HEK293 (cell line): Measurements from ENCODE around the gene EVL.

Experiments used
- FEZF1 ChIP-seq: fragments of 450-650 bp; formaldehyde crosslinking; IDR thresholded peaks from 2 replicates; pipeline ENCODE4 v1.5.1; 2016; ENCODE audit warnings: missing biosample characterization, missing genetic modification characterization
- GLI2 ChIP-seq: fragments of 450-650 bp; formaldehyde crosslinking; IDR thresholded peaks from 2 replicates; pipeline ENCODE4; 2017; ENCODE audit warnings: missing biosample characterization, missing genetic modification characterization, low read depth, borderline replicate concordance
- KLF10 ChIP-seq: fragments of 450-650 bp; IDR thresholded peaks from 2 replicates; pipeline ENCODE4 v1.5.1; 2018; ENCODE audit warnings: missing biosample characterization, mild to moderate bottlenecking, missing genetic modification characterization
- KLF7 ChIP-seq: fragments of 450-650 bp; formaldehyde crosslinking; IDR thresholded peaks from 2 replicates; pipeline ENCODE4 v1.5.1; 2016; ENCODE audit warnings: missing biosample characterization, missing genetic modification characterization, borderline replicate concordance
- KLF8 ChIP-seq: fragments of 450-650 bp; formaldehyde crosslinking; IDR thresholded peaks from 2 replicates; pipeline ENCODE4 v1.5.1; 2016; ENCODE audit warnings: missing biosample characterization, missing genetic modification characterization
- PRDM1 ChIP-seq: fragments of 450-650 bp; formaldehyde crosslinking; IDR thresholded peaks from 2 replicates; pipeline ENCODE4; 2016; ENCODE audit warnings: missing biosample characterization, missing genetic modification characterization
- SALL2 ChIP-seq: fragments of 450-650 bp; formaldehyde crosslinking; IDR thresholded peaks from 2 replicates; pipeline ENCODE4 v1.5.0; 2017; ENCODE audit warnings: missing biosample characterization, mild to moderate bottlenecking, missing genetic modification characterization, borderline replicate concordance
- SP3 ChIP-seq: fragments of 450-650 bp; formaldehyde crosslinking; IDR thresholded peaks from 2 replicates; pipeline ENCODE4 v1.5.1; 2016; ENCODE audit warnings: missing biosample characterization, missing genetic modification characterization
- ZBTB17 ChIP-seq: fragments of 450-650 bp; formaldehyde crosslinking; IDR thresholded peaks from 2 replicates; pipeline ENCODE4 v1.5.1; 2016; ENCODE audit warnings: missing biosample characterization, missing genetic modification characterization
- ZFHX2 ChIP-seq: fragments of 450-650 bp; formaldehyde crosslinking; conservative IDR thresholded peaks from 2 replicates; pipeline ENCODE4 v1.5.1; 2016; ENCODE audit warnings: missing biosample characterization, missing genetic modification characterization
- ZFP3 ChIP-seq: fragments of 450-650 bp; formaldehyde crosslinking; IDR thresholded peaks from 2 replicates; pipeline ENCODE4 v1.5.1; 2016; ENCODE audit warnings: low read depth, missing biosample characterization, missing genetic modification characterization
- ZNF10 ChIP-seq: fragments of 450-650 bp; formaldehyde crosslinking; IDR thresholded peaks from 2 replicates; pipeline ENCODE4 v1.5.1; 2017; ENCODE audit warnings: missing biosample characterization, missing genetic modification characterization
- ZNF114 ChIP-seq: fragments of 450-650 bp; formaldehyde crosslinking; IDR thresholded peaks from 2 replicates; pipeline ENCODE4 v1.5.0; 2017; ENCODE audit warnings: missing biosample characterization, missing genetic modification characterization
- ZNF132 ChIP-seq: fragments of 450-650 bp; formaldehyde crosslinking; IDR thresholded peaks from 2 replicates; pipeline ENCODE4 v1.5.1; 2017; ENCODE audit warnings: missing biosample characterization, missing genetic modification characterization, borderline replicate concordance
- ZNF146 ChIP-seq: fragments of 450-650 bp; formaldehyde crosslinking; IDR thresholded peaks from 2 replicates; pipeline ENCODE4 v1.5.1; 2016; ENCODE audit warnings: missing biosample characterization, missing genetic modification characterization
- ZNF16 ChIP-seq: fragments of 450-650 bp; formaldehyde crosslinking; IDR thresholded peaks from 2 replicates; pipeline ENCODE4 v1.5.1; 2016; ENCODE audit warnings: low read depth, missing biosample characterization, missing genetic modification characterization
- ZNF19 ChIP-seq: fragments of 450-650 bp; formaldehyde crosslinking; IDR thresholded peaks from 2 replicates; pipeline ENCODE4; 2016; ENCODE audit warnings: missing biosample characterization, missing genetic modification characterization, low read depth
- ZNF214 ChIP-seq: fragments of 450-650 bp; formaldehyde crosslinking; IDR thresholded peaks from 2 replicates; pipeline ENCODE4 v1.5.1; 2017; ENCODE audit warnings: missing biosample characterization, mild to moderate bottlenecking, missing genetic modification characterization, borderline replicate concordance
- ZNF311 ChIP-seq: fragments of 450-650 bp; formaldehyde crosslinking; IDR thresholded peaks from 2 replicates; pipeline ENCODE4 v1.5.1; 2017; ENCODE audit warnings: missing biosample characterization, missing genetic modification characterization, borderline replicate concordance
- ZNF354C ChIP-seq: fragments of 450-650 bp; formaldehyde crosslinking; IDR thresholded peaks from 2 replicates; pipeline ENCODE4 v1.5.1; 2016; ENCODE audit warnings: missing biosample characterization, missing genetic modification characterization, low read depth, borderline replicate concordance
- ZNF362 ChIP-seq: fragments of 450-650 bp; formaldehyde crosslinking; IDR thresholded peaks from 2 replicates; pipeline ENCODE4 v1.5.1; 2016; ENCODE audit warnings: missing biosample characterization, missing genetic modification characterization
- ZNF391 ChIP-seq: fragments of 450-650 bp; formaldehyde crosslinking; IDR thresholded peaks from 2 replicates; pipeline ENCODE4 v1.5.1; 2016; ENCODE audit warnings: low read depth, missing biosample characterization, missing genetic modification characterization, borderline replicate concordance
- ZNF404 ChIP-seq: fragments of 450-650 bp; formaldehyde crosslinking; IDR thresholded peaks from 2 replicates; pipeline ENCODE4 v1.5.1; 2017; ENCODE audit warnings: missing biosample characterization, missing genetic modification characterization
- ZNF501 ChIP-seq: fragments of 450-650 bp; formaldehyde crosslinking; IDR thresholded peaks from 2 replicates; pipeline ENCODE4 v1.5.1; 2016; ENCODE audit warnings: missing biosample characterization, missing genetic modification characterization
- ZNF514 ChIP-seq: fragments of 450-650 bp; formaldehyde crosslinking; IDR thresholded peaks from 2 replicates; pipeline ENCODE4 v1.5.1; 2016; ENCODE audit warnings: missing biosample characterization, missing genetic modification characterization
- ZNF548 ChIP-seq: fragments of 450-650 bp; formaldehyde crosslinking; IDR thresholded peaks from 2 replicates; pipeline ENCODE4 v1.5.1; 2016; ENCODE audit warnings: missing biosample characterization, missing genetic modification characterization
- ZNF645 ChIP-seq: fragments of 450-650 bp; formaldehyde crosslinking; IDR thresholded peaks from 2 replicates; pipeline ENCODE4; 2016; ENCODE audit warnings: missing biosample characterization, missing genetic modification characterization
- ZNF658 ChIP-seq: fragments of 450-650 bp; formaldehyde crosslinking; IDR thresholded peaks from 2 replicates; pipeline ENCODE4; 2016; ENCODE audit warnings: missing biosample characterization, missing genetic modification characterization
- ZNF776 ChIP-seq: fragments of 450-650 bp; formaldehyde crosslinking; IDR thresholded peaks from 2 replicates; pipeline ENCODE4 v1.5.0; 2017; ENCODE audit warnings: missing biosample characterization, missing genetic modification characterization, borderline replicate concordance
- ZXDB ChIP-seq: fragments of 450-650 bp; formaldehyde crosslinking; IDR thresholded peaks from 2 replicates; pipeline ENCODE4 v1.5.1; 2016; ENCODE audit warnings: missing biosample characterization, missing genetic modification characterization
- TF ChIP-seq, protein P1 (sequence below): fragments of 450-650 bp; formaldehyde crosslinking; IDR thresholded peaks from 2 replicates; pipeline ENCODE4 v1.5.1; 2017; ENCODE audit warnings: missing biosample characterization, missing genetic modification characterization
- TF ChIP-seq, protein P2 (sequence below): fragments of 450-650 bp; formaldehyde crosslinking; conservative IDR thresholded peaks from 2 replicates; pipeline ENCODE4 v1.5.1; 2016; ENCODE audit warnings: low read depth, missing biosample characterization, missing genetic modification characterization

Gene EVL

GRCh38 chr14:100025111-100025510, 40.1 kb upstream of the EVL start (continued):
- TF ChIP-seq ZNF658 (tag by site-specific recombination) (no peak), ZNF10 (tag by site-specific recombination) (no peak), ZFHX2 (tag by site-specific recombination) (peak; percentile 92), SALL2 (tag by site-specific recombination) (no peak), ZNF311 (tag by site-specific recombination) (no peak), PRDM1 (tag by site-specific recombination) (0 out of 2 replicates have a peak, but pooled peaks have one; percentile 38), ZNF404 (tag by site-specific recombination) (no peak), KLF7 (tag by site-specific recombination) (no peak), FEZF1 (no peak), ZXDB (no peak), ZNF16 (tag by site-specific recombination) (no peak), ZNF501 (no peak), ZNF362 (no peak), ZNF776 (tag by site-specific recombination) (no peak), ZNF645 (tag by site-specific recombination) (no peak), ZNF132 (tag by site-specific recombination) (no peak), KLF10 (tag by site-specific recombination) (no peak), ZFP3 (no peak), ZNF114 (tag by site-specific recombination) (no peak), ZNF391 (tag by site-specific recombination) (no peak), ZNF354C (tag by site-specific recombination) (no peak), ZBTB17 (tag by site-specific recombination) (0 out of 2 replicates have a peak, but pooled peaks have one; percentile 54), ZNF146 (tag by site-specific recombination) (no peak), ZNF19 (tag by site-specific recombination) (no peak), ZNF548 (tag by site-specific recombination) (no peak), ZNF514 (no peak), KLF8 (tag by site-specific recombination) (no peak), SP3 (tag by site-specific recombination) (no peak), ZNF214 (no peak), GLI2 (no peak)
- TF ChIP-seq, protein P1, sequence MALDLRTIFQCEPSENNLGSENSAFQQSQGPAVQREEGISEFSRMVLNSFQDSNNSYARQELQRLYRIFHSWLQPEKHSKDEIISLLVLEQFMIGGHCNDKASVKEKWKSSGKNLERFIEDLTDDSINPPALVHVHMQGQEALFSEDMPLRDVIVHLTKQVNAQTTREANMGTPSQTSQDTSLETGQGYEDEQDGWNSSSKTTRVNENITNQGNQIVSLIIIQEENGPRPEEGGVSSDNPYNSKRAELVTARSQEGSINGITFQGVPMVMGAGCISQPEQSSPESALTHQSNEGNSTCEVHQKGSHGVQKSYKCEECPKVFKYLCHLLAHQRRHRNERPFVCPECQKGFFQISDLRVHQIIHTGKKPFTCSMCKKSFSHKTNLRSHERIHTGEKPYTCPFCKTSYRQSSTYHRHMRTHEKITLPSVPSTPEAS (tag by site-specific recombination): no peak
- TF ChIP-seq, protein P2, sequence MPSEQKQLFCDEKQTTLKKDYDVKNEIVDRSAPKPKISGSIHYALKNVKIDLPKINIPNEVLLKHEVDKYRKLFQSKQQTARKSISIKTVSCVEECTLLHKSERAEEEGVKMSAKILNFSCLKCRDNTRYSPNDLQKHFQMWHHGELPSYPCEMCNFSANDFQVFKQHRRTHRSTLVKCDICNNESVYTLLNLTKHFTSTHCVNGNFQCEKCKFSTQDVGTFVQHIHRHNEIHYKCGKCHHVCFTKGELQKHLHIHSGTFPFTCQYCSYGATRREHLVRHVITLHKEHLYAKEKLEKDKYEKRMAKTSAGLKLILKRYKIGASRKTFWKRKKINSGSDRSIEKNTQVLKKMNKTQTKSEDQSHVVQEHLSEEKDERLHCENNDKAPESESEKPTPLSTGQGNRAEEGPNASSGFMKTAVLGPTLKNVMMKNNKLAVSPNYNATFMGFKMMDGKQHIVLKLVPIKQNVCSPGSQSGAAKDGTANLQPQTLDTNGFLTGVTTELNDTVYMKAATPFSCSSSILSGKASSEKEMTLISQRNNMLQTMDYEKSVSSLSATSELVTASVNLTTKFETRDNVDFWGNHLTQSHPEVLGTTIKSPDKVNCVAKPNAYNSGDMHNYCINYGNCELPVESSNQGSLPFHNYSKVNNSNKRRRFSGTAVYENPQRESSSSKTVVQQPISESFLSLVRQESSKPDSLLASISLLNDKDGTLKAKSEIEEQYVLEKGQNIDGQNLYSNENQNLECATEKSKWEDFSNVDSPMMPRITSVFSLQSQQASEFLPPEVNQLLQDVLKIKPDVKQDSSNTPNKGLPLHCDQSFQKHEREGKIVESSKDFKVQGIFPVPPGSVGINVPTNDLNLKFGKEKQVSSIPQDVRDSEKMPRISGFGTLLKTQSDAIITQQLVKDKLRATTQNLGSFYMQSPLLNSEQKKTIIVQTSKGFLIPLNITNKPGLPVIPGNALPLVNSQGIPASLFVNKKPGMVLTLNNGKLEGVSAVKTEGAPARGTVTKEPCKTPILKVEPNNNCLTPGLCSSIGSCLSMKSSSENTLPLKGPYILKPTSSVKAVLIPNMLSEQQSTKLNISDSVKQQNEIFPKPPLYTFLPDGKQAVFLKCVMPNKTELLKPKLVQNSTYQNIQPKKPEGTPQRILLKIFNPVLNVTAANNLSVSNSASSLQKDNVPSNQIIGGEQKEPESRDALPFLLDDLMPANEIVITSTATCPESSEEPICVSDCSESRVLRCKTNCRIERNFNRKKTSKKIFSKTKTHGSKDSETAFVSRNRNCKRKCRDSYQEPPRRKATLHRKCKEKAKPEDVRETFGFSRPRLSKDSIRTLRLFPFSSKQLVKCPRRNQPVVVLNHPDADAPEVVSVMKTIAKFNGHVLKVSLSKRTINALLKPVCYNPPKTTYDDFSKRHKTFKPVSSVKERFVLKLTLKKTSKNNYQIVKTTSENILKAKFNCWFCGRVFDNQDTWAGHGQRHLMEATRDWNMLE (tag by site-specific recombination): no peak
